ENCODE results near the gene GABRD. TPM values are rescaled to one million over a fixed set of nuclear protein-coding genes. Genes with fewer than 3 reads are reported as not detected.

GABRD gene
- total RNA-seq, 1 experiment from 2014 or later, result not detected

GRCh38 chr1:2067981-2068380 is 48.8 kb downstream of the GABRD start:
- Histone ChIP-seq H4K20me1 (ENCODE audit: insufficient read depth, low read depth, low read length) (no peaks in the 10 kb centered on the region), H3K9ac (ENCODE audit: low read length) (no peak overlapping the region), H3K27me3 (ENCODE audit: low read length) (no peaks in the 10 kb centered on the region), H3K9me2 (replicated peaks; ENCODE audit: insufficient read depth, low read length) (no peaks in the 10 kb centered on the region), H3K36me3 (ENCODE audit: insufficient read depth, low read length) (no peaks in the 10 kb centered on the region), H3K4me2 (ENCODE audit: low read depth, low read length, poor library complexity, severe bottlenecking) (no peak overlapping the region), H3K9me3 (ENCODE audit: low read length) (no peaks in the 10 kb centered on the region), H2AFZ (ENCODE audit: low read length) (no peak overlapping the region), H3K4me3 (ENCODE audit: low read length) (no peak overlapping the region), H3K4me1 (ENCODE audit: low read length) (no peaks in the 10 kb centered on the region), H3K79me2 (ENCODE audit: low read length) (no peaks in the 10 kb centered on the region), H3K27ac (ENCODE audit: low read length) (no peak overlapping the region)
- no peak for DNase-seq

- no peaks in the 10 kb centered on the region for H3K9me3 ChIP-seq (ENCODE audit: low read length)
Measured at GRCh38 chr1:2068951-2069350, 49.8 kb downstream of the GABRD start.

GRCh38 chr1:2070016-2070415 is 50.9 kb downstream of the GABRD start:
- no peaks in the 10 kb centered on the region for H4K20me1 ChIP-seq (ENCODE audit: insufficient read depth, low read depth, low read length)
- no peak overlapping the region for H3K27ac ChIP-seq (ENCODE audit: low read length)
- no peaks in the 10 kb centered on the region for H3K27me3 ChIP-seq (ENCODE audit: low read length)
- no peaks in the 10 kb centered on the region for H3K79me2 ChIP-seq (ENCODE audit: low read length)
- H3K4me3 ChIP-seq (ENCODE audit: low read length), result no peak overlapping the region
- H3K4me1 ChIP-seq (ENCODE audit: low read length), result no peaks in the 10 kb centered on the region
- no peak overlapping the region for H3K9ac ChIP-seq (ENCODE audit: low read length)
- H3K9me3 ChIP-seq (ENCODE audit: low read length), result no peaks in the 10 kb centered on the region
- no peaks in the 10 kb centered on the region for H3K36me3 ChIP-seq (ENCODE audit: insufficient read depth, low read length)
- no peak for DNase-seq
- no peak overlapping the region for H3K4me2 ChIP-seq (ENCODE audit: low read depth, low read length, poor library complexity, severe bottlenecking)
- H2AFZ ChIP-seq (ENCODE audit: low read length), result no peak overlapping the region
- no peaks in the 10 kb centered on the region for H3K9me2 ChIP-seq (replicated peaks; ENCODE audit: insufficient read depth, low read length)

More at GRCh38 chr1:2068951-2069350, 49.8 kb downstream of the GABRD start:
- H3K27ac ChIP-seq (ENCODE audit: low read length), result no peak overlapping the region
- H3K4me3 ChIP-seq (ENCODE audit: low read length), result no peak overlapping the region
- no peaks in the 10 kb centered on the region for H4K20me1 ChIP-seq (ENCODE audit: insufficient read depth, low read depth, low read length)
- no peak for DNase-seq
- no peaks in the 10 kb centered on the region for H3K4me1 ChIP-seq (ENCODE audit: low read length)
- no peaks in the 10 kb centered on the region for H3K36me3 ChIP-seq (ENCODE audit: insufficient read depth, low read length)
- no peaks in the 10 kb centered on the region for H3K79me2 ChIP-seq (ENCODE audit: low read length)
- no peaks in the 10 kb centered on the region for H3K27me3 ChIP-seq (ENCODE audit: low read length)
- H3K9ac ChIP-seq (ENCODE audit: low read length), result no peak overlapping the region
- H2AFZ ChIP-seq (ENCODE audit: low read length), result no peak overlapping the region
- H3K9me2 ChIP-seq (replicated peaks; ENCODE audit: insufficient read depth, low read length), result no peaks in the 10 kb centered on the region
- H3K4me2 ChIP-seq (ENCODE audit: low read depth, low read length, poor library complexity, severe bottlenecking), result no peak overlapping the region

GRCh38 chr1:2070800-2071530 is 51.8 kb downstream of the GABRD start:
- Histone ChIP-seq H3K27me3 (ENCODE audit: low read length) (no peaks in the 10 kb centered on the region), H3K36me3 (ENCODE audit: insufficient read depth, low read length) (no peaks in the 10 kb centered on the region), H3K9me2 (replicated peaks; ENCODE audit: insufficient read depth, low read length) (no peaks in the 10 kb centered on the region), H3K9me3 (ENCODE audit: low read length) (no peaks in the 10 kb centered on the region), H3K4me1 (ENCODE audit: low read length) (no peaks in the 10 kb centered on the region), H3K9ac (ENCODE audit: low read length) (no peak overlapping the region), H3K4me2 (ENCODE audit: low read depth, low read length, poor library complexity, severe bottlenecking) (no peak overlapping the region), H3K27ac (ENCODE audit: low read length) (no peak overlapping the region), H3K79me2 (ENCODE audit: low read length) (no peaks in the 10 kb centered on the region), H4K20me1 (ENCODE audit: insufficient read depth, low read depth, low read length) (no peaks in the 10 kb centered on the region), H3K4me3 (ENCODE audit: low read length) (no peak overlapping the region), H2AFZ (ENCODE audit: low read length) (no peak overlapping the region)
- no peak for DNase-seq

- H3K36me3 ChIP-seq (ENCODE audit: insufficient read depth, low read length), result no peaks in the 10 kb centered on the region
- no peaks in the 10 kb centered on the region for H4K20me1 ChIP-seq (ENCODE audit: insufficient read depth, low read depth, low read length)
- H3K4me3 ChIP-seq (ENCODE audit: low read length), result no peak overlapping the region
- no peaks in the 10 kb centered on the region for H3K4me1 ChIP-seq (ENCODE audit: low read length)
- H3K9me2 ChIP-seq (replicated peaks; ENCODE audit: insufficient read depth, low read length), result no peaks in the 10 kb centered on the region
- H3K9ac ChIP-seq (ENCODE audit: low read length), result no peak overlapping the region
- H3K79me2 ChIP-seq (ENCODE audit: low read length), result no peaks in the 10 kb centered on the region
- H3K4me2 ChIP-seq (ENCODE audit: low read depth, low read length, poor library complexity, severe bottlenecking), result no peak overlapping the region
- no peaks in the 10 kb centered on the region for H3K9me3 ChIP-seq (ENCODE audit: low read length)
- no peaks in the 10 kb centered on the region for H3K27me3 ChIP-seq (ENCODE audit: low read length)
- no peak for DNase-seq
- no peak overlapping the region for H2AFZ ChIP-seq (ENCODE audit: low read length)
- H3K27ac ChIP-seq (ENCODE audit: low read length), result no peak overlapping the region
Measured at GRCh38 chr1:2072109-2072806, 53.1 kb downstream of the GABRD start.

GRCh38 chr1:2072891-2073290 is 53.7 kb downstream of the GABRD start:
- Histone ChIP-seq H3K9me3 (ENCODE audit: low read length) (no peaks in the 10 kb centered on the region), H3K4me2 (ENCODE audit: low read depth, low read length, poor library complexity, severe bottlenecking) (no peak overlapping the region), H3K9me2 (replicated peaks; ENCODE audit: insufficient read depth, low read length) (no peaks in the 10 kb centered on the region), H3K79me2 (ENCODE audit: low read length) (no peaks in the 10 kb centered on the region), H2AFZ (ENCODE audit: low read length) (no peak overlapping the region), H3K9ac (ENCODE audit: low read length) (no peak overlapping the region), H3K36me3 (ENCODE audit: insufficient read depth, low read length) (no peaks in the 10 kb centered on the region), H4K20me1 (ENCODE audit: insufficient read depth, low read depth, low read length) (no peaks in the 10 kb centered on the region), H3K4me3 (ENCODE audit: low read length) (no peak overlapping the region), H3K27ac (ENCODE audit: low read length) (no peak overlapping the region), H3K4me1 (ENCODE audit: low read length) (no peaks in the 10 kb centered on the region), H3K27me3 (ENCODE audit: low read length) (no peaks in the 10 kb centered on the region)
- no peak for DNase-seq

- Histone ChIP-seq H3K79me2 (ENCODE audit: low read length) (no peaks in the 10 kb centered on the region), H3K4me1 (ENCODE audit: low read length) (no peaks in the 10 kb centered on the region), H3K4me2 (ENCODE audit: low read depth, low read length, poor library complexity, severe bottlenecking) (no peak overlapping the region), H3K27me3 (ENCODE audit: low read length) (no peaks in the 10 kb centered on the region), H4K20me1 (ENCODE audit: insufficient read depth, low read depth, low read length) (no peaks in the 10 kb centered on the region), H3K4me3 (ENCODE audit: low read length) (no peak overlapping the region), H2AFZ (ENCODE audit: low read length) (no peak overlapping the region), H3K36me3 (ENCODE audit: insufficient read depth, low read length) (no peaks in the 10 kb centered on the region), H3K9me3 (ENCODE audit: low read length) (no peaks in the 10 kb centered on the region), H3K9ac (ENCODE audit: low read length) (no peak overlapping the region), H3K27ac (ENCODE audit: low read length) (no peak overlapping the region), H3K9me2 (replicated peaks; ENCODE audit: insufficient read depth, low read length) (no peaks in the 10 kb centered on the region)
- DNase-seq, result no peak
Measured at GRCh38 chr1:2073382-2074230, 54.5 kb downstream of the GABRD start.

- Histone ChIP-seq H3K4me1 (ENCODE audit: low read length) (no peaks in the 10 kb centered on the region), H3K4me3 (ENCODE audit: low read length) (no peak overlapping the region), H3K9me2 (replicated peaks; ENCODE audit: insufficient read depth, low read length) (no peaks in the 10 kb centered on the region), H3K4me2 (ENCODE audit: low read depth, low read length, poor library complexity, severe bottlenecking) (no peak overlapping the region), H3K9ac (ENCODE audit: low read length) (no peak overlapping the region), H3K79me2 (ENCODE audit: low read length) (no peaks in the 10 kb centered on the region), H3K27me3 (ENCODE audit: low read length) (no peaks in the 10 kb centered on the region), H4K20me1 (ENCODE audit: insufficient read depth, low read depth, low read length) (no peaks in the 10 kb centered on the region), H3K9me3 (ENCODE audit: low read length) (no peaks in the 10 kb centered on the region), H3K27ac (ENCODE audit: low read length) (no peak overlapping the region), H2AFZ (ENCODE audit: low read length) (no peak overlapping the region), H3K36me3 (ENCODE audit: insufficient read depth, low read length) (no peaks in the 10 kb centered on the region)
- DNase-seq, result no peak
Measured at GRCh38 chr1:2074396-2074795, 55.3 kb downstream of the GABRD start.

Data from Karpas-422 (cell line).